MCF 10A (cell line): ENCODE data around the gene ALKBH3. TPM values are rescaled to one million over a fixed set of nuclear protein-coding genes. Genes with fewer than 3 reads are reported as not detected.

ENCODE experiments used
- BruUV-seq: library from RNA; stranded (reverse); fragments of 400-500 nt; replicated peaks from 2 replicates; lab custom pipeline; 2021; lab: Mats Ljungman, UMichigan
- CTCF ChIA-PET: fragments of 300-600 bp; sonication (Branson Sonifier 250); formaldehyde crosslinking; extraction: SDS; loops from one replicate; lab custom pipeline; 2021; ENCODE audit warnings: antibody characterized with exemption, inconsistent platforms; lab: Yijun Ruan, JAX
- POLR2A ChIA-PET: fragments of 300-600, 350-650 bp; sonication (Branson Sonifier 250); formaldehyde crosslinking; extraction: SDS; loops from one replicate; lab custom pipeline; 2020; ENCODE audit warnings: antibody characterized with exemption, inconsistent platforms; lab: Yijun Ruan, JAX
- DNase-seq: peaks from one replicate; pipeline ENCODE4 v3.0.0-alpha.2; 2018; ENCODE audit not compliant: unreplicated experiment
- H3K27ac Mint-ChIP-seq: one replicate; pipeline ENCODE4 v1.8.0; 2022; ENCODE audit warnings: mild to moderate bottlenecking, low read depth, mixed read lengths; ENCODE audit not compliant: unreplicated experiment
- H3K27me3 Mint-ChIP-seq: one replicate; pipeline ENCODE4 v1.8.0; 2022; ENCODE audit warnings: mixed read lengths; ENCODE audit not compliant: insufficient read depth, unreplicated experiment
- H3K36me3 Mint-ChIP-seq: one replicate; pipeline ENCODE4 v1.8.0; 2022; ENCODE audit warnings: mild to moderate bottlenecking, moderate library complexity, mixed read lengths; ENCODE audit not compliant: insufficient read depth, unreplicated experiment
- H3K4me1 Mint-ChIP-seq: one replicate; pipeline ENCODE4 v1.8.0; 2022; ENCODE audit warnings: mixed read lengths; ENCODE audit not compliant: insufficient read depth, unreplicated experiment
- H3K4me3 Mint-ChIP-seq: one replicate; pipeline ENCODE4 v1.8.0; 2022; ENCODE audit warnings: mild to moderate bottlenecking, moderate library complexity, mixed read lengths; ENCODE audit not compliant: unreplicated experiment
- H3K9me3 Mint-ChIP-seq: one replicate; pipeline ENCODE4 v1.8.0; 2022; ENCODE audit warnings: mixed read lengths; ENCODE audit not compliant: unreplicated experiment
- intact Hi-C: fragments of 100-400 bp; cut with micrococcal nuclease; formaldehyde crosslinking; loops from 2 replicates; pipeline ENCODE4 v1.14.1; 2022
- total RNA-seq: library from RNA; stranded (reverse); gene quantifications from 2 replicates; pipeline ENCODE4 v1.2.3, GENCODE V29; 2022
- TF ChIP-seq, protein P1 (sequence below): fragments of 200-600 bp; IDR thresholded peaks from one replicate; pipeline ENCODE4 v1.8.0; 2022; ENCODE audit warnings: antibody characterized with exemption, mild to moderate bottlenecking; ENCODE audit not compliant: unreplicated experiment

The ALKBH3 gene
- total RNA-seq, 1 experiment from 2014 or later: 76.2 TPM

DNA sequence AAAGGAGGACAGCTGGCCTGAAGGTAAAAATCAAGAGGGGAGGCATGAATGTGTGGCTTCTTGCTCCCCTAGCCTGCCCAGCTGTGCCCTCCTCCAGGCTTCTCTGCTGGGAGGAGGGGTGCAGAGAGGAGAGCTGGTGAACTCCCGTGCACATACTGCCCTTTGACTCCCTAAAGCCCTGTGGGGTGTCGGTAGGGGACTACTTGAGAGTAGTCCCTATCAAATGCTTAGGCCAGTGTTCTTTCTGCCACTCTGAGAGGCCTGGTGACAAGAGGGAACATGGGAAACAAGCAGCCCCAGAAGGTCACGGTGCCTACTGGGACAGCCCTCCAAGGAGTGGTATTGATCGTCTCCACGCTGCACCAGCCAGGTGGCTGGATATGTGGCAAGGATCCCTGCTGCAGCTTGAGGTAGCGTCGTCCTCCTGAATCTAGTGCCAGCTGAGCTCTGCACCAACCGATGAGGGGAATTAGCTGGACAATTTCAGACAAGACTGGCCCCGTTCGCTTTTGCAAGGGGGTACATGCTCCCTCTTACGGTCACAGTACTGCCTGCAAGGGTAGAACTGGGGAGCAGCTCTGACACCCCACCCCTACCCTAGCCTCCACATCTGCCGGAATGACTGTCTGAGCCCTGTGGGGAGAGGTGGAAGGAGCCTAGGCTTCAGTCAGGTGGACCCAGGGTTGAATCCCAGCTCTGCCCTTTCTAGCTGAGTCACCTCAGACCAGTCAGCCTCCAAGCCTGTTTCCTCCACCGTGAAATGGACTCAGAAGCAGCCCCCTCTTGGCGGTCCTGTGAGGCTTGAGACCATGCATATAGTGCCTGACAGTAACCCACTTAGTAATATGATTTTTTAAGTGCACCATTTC is 44.7 kb downstream of the ALKBH3 start:
- Mint-ChIP-seq H3K27me3 (no peaks in the 10 kb centered on the region), H3K27ac (no peak overlapping the region), H3K4me3 (no peak overlapping the region), H3K9me3 (no peaks in the 10 kb centered on the region), H3K4me1 (peaks cover 16% of the 10 kb centered on the region), H3K36me3 (peaks cover 3% of the 10 kb centered on the region)
- no TSS peak for BruUV-seq
- ChIA-PET CTCF (interaction anchor here (0.7 kb wide), 2 partner anchors 90 to 147 kb away, joined by 3 to 5 read pairs; no protein-coding TSS in a partner anchor), POLR2A (interaction anchor here (1.0 kb wide), 1 partner anchor 8 kb away, joined by 3 read pairs; no protein-coding TSS in a partner anchor)
- TF ChIP-seq, protein P1, sequence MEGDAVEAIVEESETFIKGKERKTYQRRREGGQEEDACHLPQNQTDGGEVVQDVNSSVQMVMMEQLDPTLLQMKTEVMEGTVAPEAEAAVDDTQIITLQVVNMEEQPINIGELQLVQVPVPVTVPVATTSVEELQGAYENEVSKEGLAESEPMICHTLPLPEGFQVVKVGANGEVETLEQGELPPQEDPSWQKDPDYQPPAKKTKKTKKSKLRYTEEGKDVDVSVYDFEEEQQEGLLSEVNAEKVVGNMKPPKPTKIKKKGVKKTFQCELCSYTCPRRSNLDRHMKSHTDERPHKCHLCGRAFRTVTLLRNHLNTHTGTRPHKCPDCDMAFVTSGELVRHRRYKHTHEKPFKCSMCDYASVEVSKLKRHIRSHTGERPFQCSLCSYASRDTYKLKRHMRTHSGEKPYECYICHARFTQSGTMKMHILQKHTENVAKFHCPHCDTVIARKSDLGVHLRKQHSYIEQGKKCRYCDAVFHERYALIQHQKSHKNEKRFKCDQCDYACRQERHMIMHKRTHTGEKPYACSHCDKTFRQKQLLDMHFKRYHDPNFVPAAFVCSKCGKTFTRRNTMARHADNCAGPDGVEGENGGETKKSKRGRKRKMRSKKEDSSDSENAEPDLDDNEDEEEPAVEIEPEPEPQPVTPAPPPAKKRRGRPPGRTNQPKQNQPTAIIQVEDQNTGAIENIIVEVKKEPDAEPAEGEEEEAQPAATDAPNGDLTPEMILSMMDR: no peak
- DNase-seq: no peak
- intact Hi-C loops: no loop called here

DNA sequence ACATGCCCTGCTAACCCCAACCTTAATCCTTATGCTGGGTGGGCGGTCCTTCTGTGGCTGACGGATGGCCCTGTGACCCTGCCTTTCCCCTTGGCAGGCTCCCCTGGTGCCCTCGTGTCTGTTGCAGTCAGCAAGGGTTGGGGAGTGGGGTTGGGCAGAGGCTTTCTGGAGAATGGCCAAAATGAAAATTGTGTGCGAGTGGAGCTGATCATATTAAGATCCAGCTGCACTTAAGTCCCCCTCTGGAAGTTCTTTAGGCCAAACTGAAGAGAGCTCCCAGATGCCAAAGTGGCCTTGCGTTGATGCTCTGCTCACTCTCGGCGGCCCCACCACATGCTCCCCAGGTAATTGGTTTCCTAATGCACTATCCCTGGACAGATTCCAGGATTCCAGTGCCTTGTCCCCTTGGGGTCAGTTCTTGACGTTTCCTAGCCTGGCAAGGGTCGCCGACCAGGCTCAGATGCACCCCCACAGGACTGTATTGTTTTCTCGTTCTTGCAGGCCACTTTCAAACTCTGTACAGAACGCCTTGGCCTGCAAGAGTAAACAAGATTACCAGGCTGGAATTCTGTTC is 45.4 kb downstream of the ALKBH3 start:
- H3K4me3 Mint-ChIP-seq: no peak overlapping the region
- no peaks in the 10 kb centered on the region for H3K36me3 Mint-ChIP-seq
- no peaks in the 10 kb centered on the region for H3K9me3 Mint-ChIP-seq
- DNase-seq: no peak
- H3K27ac Mint-ChIP-seq: no peak overlapping the region
- no TSS peak for BruUV-seq
- TF ChIP-seq, protein P1: no peak
- no peaks in the 10 kb centered on the region for H3K27me3 Mint-ChIP-seq
- POLR2A ChIA-PET: interaction anchor here (1.0 kb wide), 1 partner anchor 8 kb away, joined by 3 read pairs; no protein-coding TSS in a partner anchor
- CTCF ChIA-PET: no interaction called here
- peaks cover 9% of the 10 kb centered on the region for H3K4me1 Mint-ChIP-seq
- intact Hi-C loops: no loop called here

DNA sequence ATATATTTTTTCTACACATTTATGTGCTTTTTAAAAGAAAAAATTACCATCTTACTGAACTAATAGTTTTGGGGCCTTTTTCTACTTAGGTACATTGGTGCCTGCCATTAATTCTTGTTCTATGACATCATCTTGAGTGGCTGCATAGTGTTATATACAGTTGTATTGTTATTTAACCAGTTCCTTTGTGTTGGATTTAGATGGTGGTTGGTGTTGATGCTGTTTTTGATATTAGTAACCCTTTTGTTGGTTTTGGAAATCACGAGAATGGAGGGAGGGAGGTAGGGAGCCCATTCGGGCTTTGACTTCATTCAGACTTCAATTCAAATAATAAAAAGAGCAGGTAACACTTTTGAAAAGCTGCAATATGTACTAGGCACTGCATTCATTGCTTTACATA is 46.4 kb downstream of the ALKBH3 start:
- TF ChIP-seq, protein P1: no peak
- ChIA-PET POLR2A (no interaction called here), CTCF (interaction anchor here (1.3 kb wide), 1 partner anchor 20 kb away, joined by 3 read pairs; no protein-coding TSS in a partner anchor)
- intact Hi-C loops: no loop called here
- no peak for DNase-seq
- no peaks in the 10 kb centered on the region for H3K4me1 Mint-ChIP-seq
- H3K9me3 Mint-ChIP-seq: no peaks in the 10 kb centered on the region
- no peak overlapping the region for H3K4me3 Mint-ChIP-seq
- no peaks in the 10 kb centered on the region for H3K36me3 Mint-ChIP-seq
- H3K27me3 Mint-ChIP-seq: no peaks in the 10 kb centered on the region
- BruUV-seq: no TSS peak
- H3K27ac Mint-ChIP-seq: no peak overlapping the region
